HCT116 (cell line): ENCODE results near the gene PRR15L. TPM values are rescaled to one million over a fixed set of nuclear protein-coding genes. Genes with fewer than 3 reads are reported as not detected.

Source experiments
- ATAC-seq: fragments of 200-7000 bp; cut with Tn5 transposase; 2 replicates; pipeline ENCODE4 v1.9.1; 2020; ENCODE audit warnings: mild to moderate bottlenecking, moderate library complexity
- BruUV-seq: library from RNA; stranded (reverse); fragments of 400-500 nt; replicated peaks from 2 replicates; lab custom pipeline; 2021; lab: Mats Ljungman, UMichigan
- CTCF ChIA-PET: fragments of 300-600 bp; sonication (Branson Sonifier 250); formaldehyde crosslinking; loops from one replicate; lab custom pipeline; 2021; ENCODE audit warnings: antibody characterized with exemption; lab: Charles Lee
- POLR2A ChIA-PET: fragments of 300-600, 350-600 bp; sonication (Branson Sonifier 250); formaldehyde crosslinking; loops from one replicate; lab custom pipeline; 2021; ENCODE audit warnings: antibody characterized with exemption; lab: Charles Lee
- RAD21 ChIA-PET, 2 experiments: fragments of 300-600 bp; sonication (Branson Sonifier 250); formaldehyde crosslinking; loops; one replicate each; lab custom pipeline; 2023; ENCODE audit warnings: low total read pairs in 2 of 2; ENCODE audit not compliant: uncharacterized antibody in 2 of 2, unreplicated experiment in 2 of 2, low non-redundant PET in 1 of 2; lab: Charles Lee
- DNase-seq: peaks from one replicate; pipeline ENCODE4 v3.0.0-alpha.2; 2010; ENCODE audit warnings: low read depth, low spot score
- H2AFZ ChIP-seq: fragments of 200-600 bp; shearing (Covaris generic), sonication (generic); 2 replicates; pipeline ENCODE4 v1.6.1; 2017; ENCODE audit warnings: low read depth, mixed run types, mixed read lengths, antibody characterized with exemption, low read length; ENCODE audit not compliant: poor library complexity, severe bottlenecking
- H3K27ac ChIP-seq: 2 replicates; pipeline ENCODE4 v1.5.1; 2012; ENCODE audit warnings: low read depth, low read length
- H3K27me3 ChIP-seq: fragments of 200-600 bp; sonication (generic); 2 replicates; pipeline ENCODE4 v1.6.1; 2016; ENCODE audit warnings: mixed run types, low read length, mixed read lengths; ENCODE audit not compliant: insufficient read depth
- H3K36me3 ChIP-seq, 2 experiments: fragments of 200-500 bp in 1 of 2; fragments of 200-600 bp in 1 of 2; sonication (Bioruptor generic) in 1 of 2; sonication (generic) in 1 of 2; 2 replicates each; pipeline versions ENCODE4 v1.5.1 to v1.6.1; 2014 to 2016; ENCODE audit warnings: low read length in 2 of 2, inconsistent platforms in 1 of 2, mixed read lengths in 1 of 2, mixed run types in 1 of 2; ENCODE audit not compliant: insufficient read depth in 2 of 2, control insufficient read depth in 1 of 2
- H3K4me1 ChIP-seq, 2 experiments: fragments of 200-600 bp in 1 of 2; sonication (generic) in 1 of 2; 2 replicates each; pipeline versions ENCODE4 v1.5.1 to v1.6.1; 2012 to 2017; ENCODE audit warnings: low read length in 2 of 2, inconsistent platforms in 1 of 2, mild to moderate bottlenecking in 1 of 2, mixed read lengths in 1 of 2, mixed run types in 1 of 2, moderate library complexity in 1 of 2; ENCODE audit not compliant: insufficient read depth in 2 of 2, control insufficient read depth in 1 of 2
- H3K4me2 ChIP-seq: fragments of 200-600 bp; sonication (generic); 2 replicates; pipeline ENCODE4 v1.6.1; 2017; ENCODE audit warnings: mixed run types, low read length, mixed read lengths
- H3K4me3 ChIP-seq, 2 experiments: fragments of 200-600 bp in 1 of 2; sonication (generic) in 1 of 2; replicated peaks in 1 of 2; 2 replicates each; pipeline ENCODE4 v1.5.1; 2011 to 2016; ENCODE audit warnings: low read length in 2 of 2, control low read depth in 1 of 2, low read depth in 1 of 2, mild to moderate bottlenecking in 1 of 2, mixed read lengths in 1 of 2, mixed run types in 1 of 2
- H3K79me2 ChIP-seq: fragments of 200-600 bp; sonication (generic); 2 replicates; pipeline ENCODE4 v1.6.1; 2017; ENCODE audit warnings: mild to moderate bottlenecking, mixed run types, low read length, moderate library complexity, mixed read lengths; ENCODE audit not compliant: insufficient read depth
- H3K9ac ChIP-seq: fragments of 200-600 bp; sonication (generic); 2 replicates; pipeline ENCODE4 v1.6.1; 2016; ENCODE audit warnings: low read length, mixed read lengths
- H3K9me2 ChIP-seq: fragments of 200-600 bp; sonication (generic), shearing (Covaris generic); 2 replicates; pipeline ENCODE4 v1.6.1; 2017; ENCODE audit warnings: mixed run types, mild to moderate bottlenecking, moderate library complexity; ENCODE audit not compliant: insufficient read depth
- H3K9me3 ChIP-seq, 2 experiments: fragments of 200-500 bp in 1 of 2; fragments of 200-600 bp in 1 of 2; sonication (Bioruptor generic) in 1 of 2; sonication (generic) in 1 of 2; 2 replicates each; pipeline ENCODE4 v1.6.1; 2014 to 2017; ENCODE audit warnings: low read length in 2 of 2, mixed read lengths in 2 of 2, inconsistent platforms in 1 of 2, low read depth in 1 of 2, mild to moderate bottlenecking in 1 of 2, mixed run types in 1 of 2, moderate library complexity in 1 of 2; ENCODE audit not compliant: control insufficient read depth in 1 of 2, insufficient read depth in 1 of 2
- H4K20me1 ChIP-seq: fragments of 200-600 bp; sonication (generic), shearing (Covaris generic); 2 replicates; pipeline ENCODE4 v1.6.1; 2017; ENCODE audit warnings: mixed run types, mild to moderate bottlenecking, moderate library complexity; ENCODE audit not compliant: insufficient read depth
- CEBPB ChIP-seq: IDR thresholded peaks from 2 replicates; pipeline ENCODE4 v1.6.1; 2012; ENCODE audit warnings: low read depth
- EGR1 ChIP-seq: IDR thresholded peaks from 2 replicates; pipeline ENCODE4 v1.6.1; 2012; ENCODE audit warnings: low read depth
- ELF1 ChIP-seq: IDR thresholded peaks from 2 replicates; pipeline ENCODE4 v1.6.1; 2012; ENCODE audit warnings: low read depth, borderline replicate concordance
- EZH2 ChIP-seq: fragments of 200-600 bp; sonication (generic); IDR thresholded peaks from 2 replicates; pipeline ENCODE4 v1.6.1; 2017; ENCODE audit warnings: antibody characterized with exemption, mixed run types
- EZH2phosphoT487 ChIP-seq: fragments of 200-600 bp; IDR thresholded peaks from 2 replicates; pipeline ENCODE4 v1.6.1; 2018; ENCODE audit warnings: antibody characterized with exemption, borderline replicate concordance
- FOSL1 ChIP-seq: IDR thresholded peaks from 2 replicates; pipeline ENCODE4 v1.6.1; 2012; ENCODE audit warnings: low read depth
- JUND ChIP-seq: IDR thresholded peaks from 2 replicates; pipeline ENCODE4 v1.6.1; 2012
- MAX ChIP-seq: IDR thresholded peaks from 2 replicates; pipeline ENCODE4 v1.6.1; 2012
- POLR2A ChIP-seq: IDR thresholded peaks from 2 replicates; pipeline ENCODE4 v1.7.0; 2011; ENCODE audit warnings: borderline replicate concordance; ENCODE audit not compliant: insufficient read depth, insufficient read length; ENCODE audit errors: extremely low read depth
- POLR2AphosphoS5 ChIP-seq: IDR thresholded peaks from 2 replicates; pipeline ENCODE4 v1.6.1; 2011; ENCODE audit warnings: mild to moderate bottlenecking, low read depth, low read length, moderate library complexity
- RAD21 ChIP-seq: IDR thresholded peaks from 2 replicates; pipeline ENCODE4 v1.6.1; 2012; ENCODE audit warnings: low read depth, mild to moderate bottlenecking
- REST ChIP-seq: IDR thresholded peaks from 2 replicates; pipeline ENCODE4 v1.6.1; 2012; ENCODE audit warnings: low read depth
- SIN3A ChIP-seq: IDR thresholded peaks from 2 replicates; pipeline ENCODE4 v1.6.1; 2012; ENCODE audit warnings: low read depth
- SRF ChIP-seq: IDR thresholded peaks from 2 replicates; pipeline ENCODE4 v1.6.1; 2012; ENCODE audit warnings: low read depth
- TCF7L2 ChIP-seq: IDR thresholded peaks from 2 replicates; pipeline ENCODE4 v1.7.0; 2011; ENCODE audit warnings: borderline replicate concordance, inconsistent platforms; ENCODE audit not compliant: insufficient read depth, insufficient read length; ENCODE audit errors: extremely low read depth
- YY1 ChIP-seq: IDR thresholded peaks from 2 replicates; pipeline ENCODE4 v1.6.1; 2011; ENCODE audit warnings: low read length, low read depth, moderate library complexity, mild to moderate bottlenecking; ENCODE audit not compliant: insufficient replicate concordance; ENCODE audit errors: extremely low read depth
- ZBTB33 ChIP-seq: IDR thresholded peaks from 2 replicates; pipeline ENCODE4 v1.6.1; 2011; ENCODE audit warnings: mild to moderate bottlenecking, low read length, moderate library complexity; ENCODE audit not compliant: insufficient replicate concordance; ENCODE audit errors: extremely low read depth
- ZFX ChIP-seq: fragments of 450-650 bp; IDR thresholded peaks from 2 replicates; pipeline ENCODE4 v1.6.1; 2017
- ZNF274 ChIP-seq: fragments of 200-500 bp; sonication (Bioruptor generic); IDR thresholded peaks from 2 replicates; pipeline ENCODE4 v1.6.1; 2014; ENCODE audit warnings: mild to moderate bottlenecking, low read depth, low read length, inconsistent platforms
- intact Hi-C: fragments of 100-400 bp; cut with micrococcal nuclease; formaldehyde crosslinking; loops from 2 replicates; pipeline ENCODE4 v1.10.0; 2022
- total RNA-seq: library from RNA; stranded (reverse); gene quantifications from one replicate; pipeline ENCODE4 v1.2.1, GENCODE V29; 2021; ENCODE audit not compliant: unreplicated experiment
- TF ChIP-seq, protein P1 (sequence below): IDR thresholded peaks from 2 replicates; pipeline ENCODE4 v1.6.1; 2012

The PRR15L gene
- total RNA-seq, 1 experiment from 2014 or later, result 0.34 TPM

DNA sequence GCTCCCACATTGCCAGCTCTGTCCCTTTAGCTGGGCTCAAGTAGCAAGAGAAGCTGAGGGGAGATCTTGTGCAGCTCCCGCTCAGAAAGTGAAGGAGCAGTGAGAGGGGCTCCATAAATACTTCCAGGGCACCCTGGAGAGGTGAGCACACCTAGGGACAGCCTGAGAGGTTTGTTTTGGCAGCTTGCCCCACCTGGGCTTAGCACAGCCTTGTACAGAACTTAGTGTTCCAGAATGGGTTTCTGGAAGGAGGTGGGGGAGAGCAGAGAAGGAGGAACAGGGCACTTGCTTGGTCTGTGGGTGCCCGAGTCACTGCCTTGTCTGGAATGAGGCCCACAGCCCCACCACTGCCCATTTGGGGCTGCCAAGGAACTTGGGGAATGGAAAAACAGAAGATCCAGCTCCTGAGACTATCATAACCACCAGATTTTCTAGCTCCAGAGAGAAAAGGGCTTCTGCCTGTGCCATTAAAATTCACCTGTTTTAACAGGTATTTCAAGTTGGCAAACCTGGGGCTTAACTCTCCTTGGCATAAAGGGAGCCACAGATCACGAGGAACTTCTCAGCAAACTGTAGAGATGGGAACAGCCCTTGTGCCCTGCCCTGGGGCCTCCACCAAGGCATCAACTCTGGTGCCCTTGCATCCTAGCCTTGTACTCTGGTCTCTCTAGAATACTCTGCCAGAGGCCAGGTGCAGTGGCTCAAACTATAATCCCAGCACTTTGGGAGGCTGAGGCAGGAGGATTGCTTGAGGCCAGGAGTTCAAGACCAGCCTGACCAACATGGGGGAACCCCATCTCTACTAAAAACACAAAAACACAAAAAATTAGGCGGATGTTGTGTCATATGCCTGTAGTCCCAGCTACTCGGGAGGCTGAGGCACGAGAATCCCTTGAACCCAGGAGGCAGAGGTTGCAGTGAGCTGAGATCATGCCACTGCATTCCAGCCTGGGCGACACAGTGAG lies 1.9 kb downstream of the PRR15L start:
- Histone ChIP-seq H3K36me3 (no peaks in the 10 kb centered on the region), H3K79me2 (no peaks in the 10 kb centered on the region), H3K9ac (0 out of 2 replicates have a peak overlapping the region, but pooled peaks have one; percentile 6), H3K9me3 (no peaks in the 10 kb centered on the region), H3K4me3 (no peak overlapping the region), H3K4me2 (peak overlapping the region; percentile 40), H3K4me1 (peaks cover 41 to 66% of the 10 kb centered on the region in 2 experiments), H3K9me2 (no peaks in the 10 kb centered on the region), H4K20me1 (no peaks in the 10 kb centered on the region), H2AFZ (no peak overlapping the region), H3K27me3 (no peaks in the 10 kb centered on the region), H3K27ac (no peak overlapping the region; the same call in 1 of the 2 replicates)
- ChIA-PET RAD21 (no interaction called here), CTCF (interaction anchor here (0.8 to 4.2 kb wide), 6 partner anchors 9 to 113 kb away, joined by 3 to 32 read pairs (median 10); partner anchors contain the start of gene CDK5RAP3), POLR2A (interaction anchor here (3.1 kb wide), 1 partner anchor 15 kb away, joined by 15 read pairs; the partner anchor contains the start of gene CDK5RAP3)
- ATAC-seq, result peak; percentile 25; the same call in 1 of the 2 replicates
- no TSS peak for BruUV-seq
- DNase-seq, result no peak
- TF ChIP-seq, protein P1, sequence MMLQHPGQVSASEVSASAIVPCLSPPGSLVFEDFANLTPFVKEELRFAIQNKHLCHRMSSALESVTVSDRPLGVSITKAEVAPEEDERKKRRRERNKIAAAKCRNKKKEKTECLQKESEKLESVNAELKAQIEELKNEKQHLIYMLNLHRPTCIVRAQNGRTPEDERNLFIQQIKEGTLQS, result no peak
- TF ChIP-seq EZH2 (no peak), YY1 (no peak), EZH2phosphoT487 (no peak), RAD21 (no peak), ZNF274 (no peak), MAX (no peak), REST (no peak), CEBPB (no peak), FOSL1 (no peak), ZBTB33 (no peak), TCF7L2 (no peak), ELF1 (no peak), JUND (no peak), ZFX (no peak), EGR1 (no peak), POLR2AphosphoS5 (no peak), SIN3A (no peak), POLR2A (no peak), SRF (no peak)
- intact Hi-C loops, result no loop called here
